ENCODE results near the gene FXN.

The FXN gene

GRCh38 chr9:69131682-69132081 lies 96.1 kb downstream of the FXN start:
- no peak for TF ChIP-seq CTCF (IDR thresholded peaks at IDR 0.05; ENCODE audit: low read depth, low read length)
- in situ Hi-C loops (cut with HindIII; ENCODE audit: low sequenced_read_pairs): no loop called here
- no peak overlapping the region for H3K4me3 ChIP-seq (ENCODE audit: low read depth, low read length)
- peak; percentile 87 for DNase-seq (ENCODE audit: low read depth, low spot score)

DNA sequence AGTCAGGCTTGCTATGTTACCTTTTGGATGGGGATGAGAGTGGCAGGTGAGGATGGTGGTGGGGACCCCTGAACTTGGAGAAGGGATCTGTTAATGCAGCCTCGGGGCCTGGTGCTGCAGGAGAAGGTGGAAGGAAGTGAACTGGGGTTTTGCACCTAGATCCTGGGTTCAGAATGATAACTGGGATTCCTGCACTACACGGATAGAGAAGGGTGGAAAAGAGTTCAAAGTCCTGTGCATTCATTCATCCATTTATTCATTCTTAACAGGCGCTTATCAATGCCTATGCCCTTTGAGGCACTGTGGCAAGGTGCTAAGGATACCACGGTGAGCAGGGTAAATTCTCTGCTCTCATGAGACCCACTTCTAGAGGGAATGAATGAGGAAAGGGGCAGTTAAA lies 96.8 kb downstream of the FXN start:
- TF ChIP-seq CTCF (IDR thresholded peaks at IDR 0.05; ENCODE audit: low read depth, low read length): no peak
- H3K4me3 ChIP-seq (ENCODE audit: low read depth, low read length): no peak overlapping the region
- DNase-seq (ENCODE audit: low read depth, low spot score): no peak
- in situ Hi-C loops (cut with HindIII; ENCODE audit: low sequenced_read_pairs): no loop called here

DNA sequence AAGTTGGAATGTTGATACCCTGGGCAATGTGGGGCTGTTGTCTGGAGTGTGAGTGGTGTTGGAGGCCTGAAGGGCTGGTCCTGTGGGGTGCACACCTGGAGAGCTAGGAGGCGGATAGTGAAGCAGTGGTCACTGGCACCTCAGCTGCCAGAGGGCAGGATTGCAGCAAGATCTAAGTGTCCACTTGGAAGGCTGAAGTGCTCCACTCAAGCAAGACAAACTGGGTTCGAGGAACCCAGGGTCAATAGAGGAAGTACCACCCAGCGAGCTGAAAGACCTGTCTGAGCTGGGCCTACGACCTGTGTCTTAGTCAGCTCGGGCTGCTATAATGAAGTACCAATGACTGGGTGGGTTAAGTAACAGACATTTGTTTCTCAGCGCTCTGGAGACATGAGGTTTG lies 98.9 kb downstream of the FXN start:
- TF ChIP-seq CTCF (IDR thresholded peaks at IDR 0.05; ENCODE audit: low read depth, low read length): no peak
- no peak overlapping the region for H3K4me3 ChIP-seq (ENCODE audit: low read depth, low read length)
- in situ Hi-C loops (cut with HindIII; ENCODE audit: low sequenced_read_pairs): no loop called here
- DNase-seq (ENCODE audit: low read depth, low spot score): no peak

- no peak overlapping the region for H3K4me3 ChIP-seq (ENCODE audit: low read depth, low read length)
- no peak for DNase-seq (ENCODE audit: low read depth, low spot score)
- in situ Hi-C loops (cut with HindIII; ENCODE audit: low sequenced_read_pairs): no loop called here
- TF ChIP-seq CTCF (IDR thresholded peaks at IDR 0.05; ENCODE audit: low read depth, low read length): no peak
Observed at GRCh38 chr9:69136185-69136584, 100.6 kb downstream of the FXN start.

GRCh38 chr9:69136779-69137178 lies 101.2 kb downstream of the FXN start:
- H3K4me3 ChIP-seq (ENCODE audit: low read depth, low read length): no peak overlapping the region
- in situ Hi-C loops (cut with HindIII; ENCODE audit: low sequenced_read_pairs): no loop called here
- DNase-seq (ENCODE audit: low read depth, low spot score): no peak
- no peak for TF ChIP-seq CTCF (IDR thresholded peaks at IDR 0.05; ENCODE audit: low read depth, low read length)

GRCh38 chr9:69137311-69137710 lies 101.8 kb downstream of the FXN start:
- no peak for DNase-seq (ENCODE audit: low read depth, low spot score)
- in situ Hi-C loops (cut with HindIII; ENCODE audit: low sequenced_read_pairs): no loop called here
- no peak overlapping the region for H3K4me3 ChIP-seq (ENCODE audit: low read depth, low read length)
- no peak for TF ChIP-seq CTCF (IDR thresholded peaks at IDR 0.05; ENCODE audit: low read depth, low read length)

- in situ Hi-C loops (cut with HindIII; ENCODE audit: low sequenced_read_pairs): no loop called here
- TF ChIP-seq CTCF (IDR thresholded peaks at IDR 0.05; ENCODE audit: low read depth, low read length): no peak
- no peak for DNase-seq (ENCODE audit: low read depth, low spot score)
- H3K4me3 ChIP-seq (ENCODE audit: low read depth, low read length): no peak overlapping the region
Observed at GRCh38 chr9:69139596-69139995, 104.0 kb downstream of the FXN start.
